Measurements from ENCODE around the gene ATP6V1C2. TPM values are rescaled to one million over a fixed set of nuclear protein-coding genes. Genes with fewer than 3 reads are reported as not detected.

The ATP6V1C2 gene
- total and polyA plus RNA-seq, 2 of the 4 experiments (the other 2 are of a cell fraction) = not detected

- no peak overlapping the region for H2AK9ac ChIP-seq (replicated peaks; ENCODE audit: low read depth, low read length, poor library complexity)
- no peaks in the 10 kb centered on the region for H3K36me3 ChIP-seq (ENCODE audit: control insufficient read depth, insufficient read depth, low read length)
- no peak overlapping the region for H3K23ac ChIP-seq (ENCODE audit: low read depth, low read length)
- H3K14ac ChIP-seq (replicated peaks; ENCODE audit: low read depth, low read length) = no peak overlapping the region
- ChIA-PET POLR2A (ENCODE audit: unreplicated experiment) (no interaction called here), CTCF (interaction anchor here (0.6 kb wide), 1 partner anchor 456 kb away, joined by 3 read pairs; no protein-coding TSS in a partner anchor)
- H3K4me1 ChIP-seq (ENCODE audit: control insufficient read depth, insufficient read depth, low read length) = no peaks in the 10 kb centered on the region
- WGBS, 2 experiments (ENCODE audit: extremely low coverage in 2 of 2, insufficient read length in 1 of 2) = 72% methylated on average over 2 of the region's 3 CpGs; no CpG with 5 or more reads in 1 of the 2 experiments
- no peaks in the 10 kb centered on the region for H3K9me1 ChIP-seq (ENCODE audit: insufficient read depth, low read length)
- H3K27me3 ChIP-seq (ENCODE audit: control insufficient read depth, insufficient read depth, low read length) = peaks cover 46% of the 10 kb centered on the region
- H3K4ac ChIP-seq (ENCODE audit: low read depth, low read length) = no peak overlapping the region
- no peak overlapping the region for H2BK20ac ChIP-seq (ENCODE audit: low read depth, low read length)
- no peak overlapping the region for H2AK5ac ChIP-seq (ENCODE audit: low read depth, low read length)
- no peak overlapping the region for H4K91ac ChIP-seq (ENCODE audit: insufficient read depth, low read depth, low read length)
- TF ChIP-seq, protein P1, sequence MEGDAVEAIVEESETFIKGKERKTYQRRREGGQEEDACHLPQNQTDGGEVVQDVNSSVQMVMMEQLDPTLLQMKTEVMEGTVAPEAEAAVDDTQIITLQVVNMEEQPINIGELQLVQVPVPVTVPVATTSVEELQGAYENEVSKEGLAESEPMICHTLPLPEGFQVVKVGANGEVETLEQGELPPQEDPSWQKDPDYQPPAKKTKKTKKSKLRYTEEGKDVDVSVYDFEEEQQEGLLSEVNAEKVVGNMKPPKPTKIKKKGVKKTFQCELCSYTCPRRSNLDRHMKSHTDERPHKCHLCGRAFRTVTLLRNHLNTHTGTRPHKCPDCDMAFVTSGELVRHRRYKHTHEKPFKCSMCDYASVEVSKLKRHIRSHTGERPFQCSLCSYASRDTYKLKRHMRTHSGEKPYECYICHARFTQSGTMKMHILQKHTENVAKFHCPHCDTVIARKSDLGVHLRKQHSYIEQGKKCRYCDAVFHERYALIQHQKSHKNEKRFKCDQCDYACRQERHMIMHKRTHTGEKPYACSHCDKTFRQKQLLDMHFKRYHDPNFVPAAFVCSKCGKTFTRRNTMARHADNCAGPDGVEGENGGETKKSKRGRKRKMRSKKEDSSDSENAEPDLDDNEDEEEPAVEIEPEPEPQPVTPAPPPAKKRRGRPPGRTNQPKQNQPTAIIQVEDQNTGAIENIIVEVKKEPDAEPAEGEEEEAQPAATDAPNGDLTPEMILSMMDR (conservative IDR thresholded peaks at IDR 0.05; ENCODE audit: low read depth, low read length) = no peak
- TF ChIP-seq MXI1 (IDR thresholded peaks at IDR 0.05; ENCODE audit: borderline replicate concordance, low read depth, low read length) (no peak), FOS (IDR thresholded peaks at IDR 0.05; ENCODE audit: low read depth, low read length) (no peak), SMC3 (IDR thresholded peaks at IDR 0.05; ENCODE audit: low read depth, low read length) (no peak), MAFK (IDR thresholded peaks at IDR 0.05; ENCODE audit: low read depth, low read length) (no peak)
- no peaks in the 10 kb centered on the region for H3K9me3 ChIP-seq (ENCODE audit: control insufficient read depth, insufficient read depth, low read length)
- no peak overlapping the region for H3K27ac ChIP-seq (ENCODE audit: insufficient read depth, low read length)
- intact Hi-C loops (cut with micrococcal nuclease) = no loop called here
- H4K20me1 ChIP-seq (ENCODE audit: insufficient read depth, low read length) = no peaks in the 10 kb centered on the region
- no peak overlapping the region for H2BK15ac ChIP-seq (ENCODE audit: low read depth, low read length)
- no peak overlapping the region for H4K5ac ChIP-seq (ENCODE audit: low read depth, low read length)
- H3K4me3 ChIP-seq (ENCODE audit: insufficient read depth, low read depth, low read length) = no peak overlapping the region
- BruUV-seq (replicated peaks) = no TSS peak
- in situ Hi-C loops (cut with MboI; ENCODE audit: low sequenced_read_pairs) = no loop called here
- H4K8ac ChIP-seq (ENCODE audit: low read depth in 2 of 2, low read length in 2 of 2) = no peak overlapping the region
- no peaks in the 10 kb centered on the region for H3K79me1 ChIP-seq (ENCODE audit: low read depth in 1 of 2, low read length in 2 of 2)
- dilution Hi-C loops (cut with HindIII; ENCODE audit: low sequenced_read_pairs, unreplicated experiment) = no loop called here
- no peak overlapping the region for H2AFZ ChIP-seq (replicated peaks; ENCODE audit: low read length, poor library complexity)
- DNase-seq = no peak
- no peak overlapping the region for H3K4me2 ChIP-seq (ENCODE audit: low read depth, low read length)
- H3K56ac ChIP-seq (ENCODE audit: extremely low read depth, insufficient read depth, low read length) = no peak overlapping the region
- H2BK5ac ChIP-seq (ENCODE audit: low read depth, low read length, poor library complexity, severe bottlenecking) = no peak overlapping the region
- no peak overlapping the region for H3K9ac ChIP-seq (ENCODE audit: low read depth, low read length)
- no peak overlapping the region for H3K18ac ChIP-seq (ENCODE audit: low read depth, low read length)
- no peak overlapping the region for H2BK120ac ChIP-seq (ENCODE audit: low read depth, low read length)
- ATAC-seq (ENCODE audit: low read depth) = no peak
Observed at GRCh38 chr2:10829299-10829698, 107.9 kb downstream of the ATP6V1C2 start.
